Activated CD4-positive, alpha-beta T cell treated with anti-CD3 and anti-CD28 coated beads, Interleukin-2, amount 50 U/mL, for 48 hours (primary cell): ENCODE data around the gene AFAP1L2.

Experiments
- DNase-seq, 2 experiments: peaks; one replicate each; pipeline ENCODE4 v3.0.0-alpha.2; 2020

Gene AFAP1L2

GRCh38 chr10:114307731-114308130, 96.6 kb downstream of the AFAP1L2 start:
- no peak for DNase-seq

GRCh38 chr10:114306116-114306973, 98.0 kb downstream of the AFAP1L2 start:
- no peak for DNase-seq

- DNase-seq, result no peak
Measured at GRCh38 chr10:114305521-114305925, 98.8 kb downstream of the AFAP1L2 start.

- DNase-seq, result peak; percentile 61 to 62
Measured at GRCh38 chr10:114304571-114305421, 99.5 kb downstream of the AFAP1L2 start.

GRCh38 chr10:114304017-114304570, 100.2 kb downstream of the AFAP1L2 start:
- DNase-seq, result peak; percentile 80 to 85

GRCh38 chr10:114303556-114303955, 100.7 kb downstream of the AFAP1L2 start:
- DNase-seq, result no peak

- no peak for DNase-seq
Measured at GRCh38 chr10:114301951-114302710, 102.2 kb downstream of the AFAP1L2 start.

GRCh38 chr10:114301177-114301576, 103.1 kb downstream of the AFAP1L2 start:
- DNase-seq, result no peak

- DNase-seq, result no peak
Measured at GRCh38 chr10:114300036-114300645, 104.2 kb downstream of the AFAP1L2 start.

- DNase-seq, result no peak
Measured at GRCh38 chr10:114297136-114297705, 107.1 kb downstream of the AFAP1L2 start.

GRCh38 chr10:114295393-114295792, 108.9 kb downstream of the AFAP1L2 start:
- no peak for DNase-seq

GRCh38 chr10:114294549-114294948, 109.8 kb downstream of the AFAP1L2 start:
- no peak for DNase-seq

GRCh38 chr10:114293075-114293474, 111.2 kb downstream of the AFAP1L2 start:
- DNase-seq, result no peak

- no peak for DNase-seq
Measured at GRCh38 chr10:114291516-114291915, 112.8 kb downstream of the AFAP1L2 start.

GRCh38 chr10:114291076-114291475, 113.2 kb downstream of the AFAP1L2 start:
- no peak for DNase-seq

GRCh38 chr10:114290038-114290437, 114.3 kb downstream of the AFAP1L2 start:
- DNase-seq, result no peak

- DNase-seq, result no peak
Measured at GRCh38 chr10:114289096-114289436, 115.2 kb downstream of the AFAP1L2 start.

- no peak for DNase-seq
Measured at GRCh38 chr10:114288424-114289095, 115.7 kb downstream of the AFAP1L2 start.

- DNase-seq, result no peak
Measured at GRCh38 chr10:114286921-114287320, 117.4 kb downstream of the AFAP1L2 start.

GRCh38 chr10:114285961-114286441, 118.3 kb downstream of the AFAP1L2 start:
- no peak for DNase-seq
